Lower leg skin (tissue), 3 donors: ENCODE measurements around the gene GCAT.

Experiments used
- CTCF ChIP-seq, 3 donors: fragments of 450-650 bp; IDR thresholded peaks; one replicate each; pipeline ENCODE4 v1.5.1; 2016; ENCODE audit warnings: antibody characterized with exemption in 3 of 3, mild to moderate bottlenecking in 3 of 3, moderate library complexity in 2 of 3
- POLR2A ChIP-seq, 2 donors: fragments of 450-650 bp; IDR thresholded peaks; one replicate each; pipeline ENCODE4 v1.6.1; 2016 to 2017; ENCODE audit warnings: antibody characterized with exemption in 2 of 2, mild to moderate bottlenecking in 1 of 2, moderate library complexity in 1 of 2

DNA sequence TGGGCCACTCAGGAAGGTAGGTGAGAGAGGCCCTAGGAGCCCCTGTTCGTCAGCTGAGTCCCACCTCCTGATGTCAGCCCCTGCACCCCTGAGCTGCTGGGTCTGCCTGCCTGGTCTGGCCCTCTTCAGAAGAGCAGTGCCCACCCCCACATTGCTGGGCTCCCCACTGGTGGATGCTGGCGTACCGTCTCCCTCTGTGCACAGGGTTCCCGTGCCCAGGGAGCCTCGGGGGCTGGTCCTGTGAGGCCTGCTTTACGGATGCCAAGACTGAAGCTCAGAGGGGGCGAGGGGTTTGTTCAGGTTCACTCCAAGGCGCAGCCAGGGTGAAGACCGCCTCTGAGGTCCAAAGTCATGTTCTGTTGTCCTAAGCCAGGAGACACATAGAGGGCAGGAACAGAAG, 44.7 kb upstream of the GCAT start:
- TF ChIP-seq CTCF (IDR thresholded peaks at IDR 0.05), result no peak
- TF ChIP-seq POLR2A (IDR thresholded peaks at IDR 0.05), result no peak
